Measurements from ENCODE around the gene DLEC1.
"Not testable (repeated sequence)": the region's sequence is repeated elsewhere in the genome, so short reads cannot be mapped to it uniquely, and the experiment has no call there.

The DLEC1 gene

DNA sequence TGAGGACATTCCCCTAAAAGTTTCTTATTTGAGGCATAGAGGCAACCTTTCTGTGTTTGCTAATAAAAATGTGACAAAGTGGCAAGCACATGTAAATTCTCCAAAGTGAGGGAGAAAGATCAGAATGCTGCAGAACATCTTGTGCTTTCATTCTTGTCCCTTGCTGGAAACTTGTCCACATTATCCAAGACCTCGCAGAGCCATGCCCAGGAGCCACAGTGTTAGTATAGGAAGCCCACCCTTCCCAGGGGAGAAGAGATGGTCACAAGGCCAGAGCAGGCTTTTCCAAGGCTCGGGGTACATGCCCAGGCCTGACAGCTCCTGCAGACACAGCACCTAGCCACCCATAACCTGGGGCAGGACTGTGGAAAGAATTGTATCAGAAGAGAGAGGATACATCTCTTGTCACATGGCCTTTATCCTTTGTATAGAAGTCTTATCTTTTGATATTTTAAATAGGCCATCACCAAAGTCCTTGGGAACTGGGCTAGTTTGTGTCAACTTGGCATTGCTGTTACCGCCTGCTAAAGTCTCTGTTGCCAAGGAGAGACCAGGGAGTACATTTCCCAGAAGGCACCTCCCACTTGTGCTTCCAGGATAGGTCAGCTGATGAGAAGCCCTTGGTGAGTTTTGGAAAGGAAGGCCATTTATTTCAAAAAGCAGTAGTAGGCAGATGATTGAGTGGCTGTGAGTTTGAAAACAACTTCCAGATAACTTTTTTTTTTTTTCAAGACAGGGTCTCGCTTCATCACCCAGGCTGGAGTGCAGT, 10.5 kb downstream of the DLEC1 start:
- no peaks in the 10 kb centered on the region for H3K9me3 ChIP-seq
- no peaks in the 10 kb centered on the region for H3K36me3 ChIP-seq
- TF ChIP-seq, protein P1, sequence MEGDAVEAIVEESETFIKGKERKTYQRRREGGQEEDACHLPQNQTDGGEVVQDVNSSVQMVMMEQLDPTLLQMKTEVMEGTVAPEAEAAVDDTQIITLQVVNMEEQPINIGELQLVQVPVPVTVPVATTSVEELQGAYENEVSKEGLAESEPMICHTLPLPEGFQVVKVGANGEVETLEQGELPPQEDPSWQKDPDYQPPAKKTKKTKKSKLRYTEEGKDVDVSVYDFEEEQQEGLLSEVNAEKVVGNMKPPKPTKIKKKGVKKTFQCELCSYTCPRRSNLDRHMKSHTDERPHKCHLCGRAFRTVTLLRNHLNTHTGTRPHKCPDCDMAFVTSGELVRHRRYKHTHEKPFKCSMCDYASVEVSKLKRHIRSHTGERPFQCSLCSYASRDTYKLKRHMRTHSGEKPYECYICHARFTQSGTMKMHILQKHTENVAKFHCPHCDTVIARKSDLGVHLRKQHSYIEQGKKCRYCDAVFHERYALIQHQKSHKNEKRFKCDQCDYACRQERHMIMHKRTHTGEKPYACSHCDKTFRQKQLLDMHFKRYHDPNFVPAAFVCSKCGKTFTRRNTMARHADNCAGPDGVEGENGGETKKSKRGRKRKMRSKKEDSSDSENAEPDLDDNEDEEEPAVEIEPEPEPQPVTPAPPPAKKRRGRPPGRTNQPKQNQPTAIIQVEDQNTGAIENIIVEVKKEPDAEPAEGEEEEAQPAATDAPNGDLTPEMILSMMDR (IDR thresholded peaks at IDR 0.05; ENCODE audit: low read depth, low read length): no peak
- H3K4me3 ChIP-seq (ENCODE audit: low read depth, low read length): no peak overlapping the region
- no peak for DNase-seq
- H3K27me3 ChIP-seq: no peaks in the 10 kb centered on the region
- H3K4me1 ChIP-seq: no peaks in the 10 kb centered on the region

DNA sequence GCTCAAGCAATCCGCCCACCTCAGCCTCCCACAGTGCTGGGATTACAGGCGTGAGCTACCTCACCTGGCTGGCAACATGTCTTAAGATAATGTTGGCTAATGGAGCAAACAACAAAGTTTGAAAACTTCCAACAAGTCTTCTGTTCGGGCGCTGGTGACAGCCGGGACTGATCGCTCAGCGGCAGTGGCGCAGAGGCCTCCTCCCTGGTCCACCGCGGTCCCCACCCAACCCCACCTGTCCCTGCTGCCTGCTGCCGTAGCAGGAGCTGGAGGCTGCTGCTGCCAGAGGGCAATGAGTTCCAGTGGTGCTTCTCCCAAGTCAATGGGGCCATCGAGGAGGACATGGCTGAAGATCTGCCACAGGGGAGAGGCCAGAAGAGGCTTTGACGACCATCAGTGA, 12.1 kb downstream of the DLEC1 start:
- H3K4me1 ChIP-seq: no peaks in the 10 kb centered on the region
- TF ChIP-seq, protein P1 (IDR thresholded peaks at IDR 0.05; ENCODE audit: low read depth, low read length): no peak
- no peaks in the 10 kb centered on the region for H3K27me3 ChIP-seq
- DNase-seq: no peak
- no peaks in the 10 kb centered on the region for H3K9me3 ChIP-seq
- no peaks in the 10 kb centered on the region for H3K36me3 ChIP-seq
- no peak overlapping the region for H3K4me3 ChIP-seq (ENCODE audit: low read depth, low read length)

DNA sequence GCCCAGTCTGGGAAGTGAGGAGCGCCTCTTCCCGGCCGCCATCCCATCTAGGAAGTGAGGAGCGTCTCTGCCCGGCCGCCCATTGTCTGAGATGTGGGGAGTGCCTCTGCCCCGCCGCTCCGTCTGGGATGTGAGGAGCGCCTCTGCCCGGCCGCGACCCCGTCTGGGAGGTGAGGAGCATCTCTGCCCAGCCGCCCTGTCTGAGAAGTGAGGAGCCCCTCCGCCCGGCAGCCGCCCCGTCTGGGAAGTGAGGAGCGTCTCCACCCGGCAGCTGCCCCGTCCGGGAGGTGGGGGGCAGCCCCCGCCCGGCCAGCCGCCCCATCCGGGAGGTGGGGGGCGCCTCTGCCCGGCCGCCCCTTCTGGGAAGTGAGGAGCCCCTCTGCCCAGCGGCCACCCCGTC, 14.3 kb downstream of the DLEC1 start:
- H3K9me3 ChIP-seq; DNase-seq; H3K27me3 ChIP-seq; H3K36me3 ChIP-seq; H3K4me3 ChIP-seq (ENCODE audit: low read depth, low read length); H3K4me1 ChIP-seq: not testable (repeated sequence)

DNA sequence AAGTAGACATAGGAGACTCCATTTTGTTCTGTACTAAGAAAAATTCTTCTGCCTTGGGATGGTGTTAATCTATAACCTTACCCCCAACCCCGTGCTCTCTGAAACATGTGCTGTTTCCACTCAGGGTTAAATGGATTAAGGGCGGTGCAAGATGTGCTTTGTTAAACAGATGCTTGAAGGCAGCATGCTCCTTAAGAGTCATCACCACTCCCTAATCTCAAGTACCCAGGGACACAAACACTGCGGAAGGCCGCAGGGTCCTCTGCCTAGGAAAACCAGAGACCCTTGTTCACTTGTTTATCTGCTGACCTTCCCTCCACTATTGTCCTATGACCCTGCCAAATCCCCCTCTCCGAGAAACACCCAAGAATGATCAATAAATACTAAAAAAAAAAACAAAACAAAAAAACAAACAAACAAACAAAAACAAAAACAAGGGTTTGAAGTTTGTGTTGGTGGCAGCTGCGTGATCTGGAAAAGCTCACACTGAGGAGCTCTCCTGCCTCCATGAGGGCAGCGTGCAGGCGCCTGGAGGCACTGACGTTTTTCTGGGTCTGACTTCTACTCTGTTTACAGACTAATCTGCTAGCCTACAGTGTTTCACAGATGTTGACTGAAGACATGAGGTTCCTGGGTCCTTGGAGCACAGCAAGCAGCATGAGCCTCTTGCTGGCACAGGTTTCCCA, 14.9 kb downstream of the DLEC1 start:
- not testable (repeated sequence) for H3K9me3 ChIP-seq; DNase-seq; H3K4me1 ChIP-seq; H3K4me3 ChIP-seq (ENCODE audit: low read depth, low read length); H3K27me3 ChIP-seq; H3K36me3 ChIP-seq

DNA sequence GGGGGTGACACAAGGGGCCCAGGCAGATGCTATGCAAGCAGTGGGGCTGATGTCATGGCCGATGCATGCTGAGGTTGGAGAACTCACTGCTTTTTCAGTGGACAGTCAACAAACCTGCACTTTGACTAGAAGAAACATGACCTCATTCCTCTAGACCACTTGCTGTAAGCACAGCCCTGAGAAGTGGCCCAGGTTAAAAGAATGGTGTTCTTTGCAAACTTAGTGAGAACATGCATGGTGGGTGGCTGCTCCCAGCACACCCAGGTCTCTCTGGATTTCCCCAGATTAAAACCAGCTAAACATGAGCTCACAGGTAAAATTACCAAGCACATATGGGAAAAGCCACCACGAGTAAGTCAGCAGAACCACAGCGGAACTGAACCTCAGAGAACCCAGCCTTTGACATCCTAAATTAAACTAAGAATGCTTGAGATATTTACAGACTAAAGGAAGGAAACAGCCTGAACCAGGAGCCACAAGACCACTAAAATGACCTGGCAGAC, 15.5 kb downstream of the DLEC1 start:
- Histone ChIP-seq H3K9me3 (no peaks in the 10 kb centered on the region), H3K4me3 (ENCODE audit: low read depth, low read length) (no peak overlapping the region), H3K4me1 (no peaks in the 10 kb centered on the region), H3K36me3 (no peaks in the 10 kb centered on the region), H3K27me3 (no peaks in the 10 kb centered on the region)
- DNase-seq: no peak
- TF ChIP-seq, protein P1 (IDR thresholded peaks at IDR 0.05; ENCODE audit: low read depth, low read length): no peak

DNA sequence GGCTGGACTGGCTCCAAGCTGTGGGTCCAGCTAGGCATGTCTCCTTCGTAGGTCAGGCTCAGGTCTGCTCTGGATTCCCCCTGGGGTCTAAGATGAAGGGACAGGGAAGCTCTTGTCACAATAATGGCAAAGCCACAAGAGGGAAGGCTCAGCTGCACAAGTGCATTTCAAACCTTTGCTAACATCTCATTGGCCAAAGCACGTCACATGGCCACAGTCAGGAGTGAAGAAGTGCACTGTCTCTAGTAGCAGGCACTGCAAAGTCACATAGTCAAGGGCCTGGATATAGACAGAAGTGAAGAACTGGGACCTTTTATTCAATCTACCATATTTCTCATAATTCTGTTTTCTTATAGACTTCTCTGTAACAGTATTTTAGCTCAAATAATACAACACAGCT, 20.1 kb downstream of the DLEC1 start:
- TF ChIP-seq, protein P1 (IDR thresholded peaks at IDR 0.05; ENCODE audit: low read depth, low read length): no peak
- no peak overlapping the region for H3K4me3 ChIP-seq (ENCODE audit: low read depth, low read length)
- H3K4me1 ChIP-seq: no peaks in the 10 kb centered on the region
- DNase-seq: no peak
- H3K27me3 ChIP-seq: no peaks in the 10 kb centered on the region
- no peaks in the 10 kb centered on the region for H3K36me3 ChIP-seq
- no peaks in the 10 kb centered on the region for H3K9me3 ChIP-seq

DNA sequence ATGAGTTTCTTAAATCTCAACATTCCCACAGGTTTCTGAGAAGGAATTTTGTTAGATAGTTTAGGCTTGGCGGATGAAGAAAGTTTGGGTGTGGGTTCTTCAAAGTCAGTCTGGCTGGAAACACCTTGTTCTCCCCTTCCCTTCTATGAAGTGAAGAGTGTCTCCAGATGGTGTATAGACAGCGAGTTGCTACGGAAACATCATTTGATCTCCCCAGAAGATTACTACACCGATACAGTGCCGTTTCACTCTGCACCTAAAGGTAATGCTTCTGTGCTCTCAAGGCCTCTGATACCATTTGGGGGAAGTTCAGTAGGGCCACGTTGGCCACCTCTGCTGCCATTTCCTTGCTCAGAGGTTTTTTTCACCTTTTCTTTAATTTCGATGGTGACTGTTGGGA, 20.6 kb downstream of the DLEC1 start:
- DNase-seq: no peak

More for the DNA sequence above, 20.6 kb downstream of the DLEC1 start:
- Histone ChIP-seq H3K4me1 (no peaks in the 10 kb centered on the region), H3K4me3 (ENCODE audit: low read depth, low read length) (no peak overlapping the region), H3K9me3 (no peaks in the 10 kb centered on the region), H3K27me3 (no peaks in the 10 kb centered on the region), H3K36me3 (no peaks in the 10 kb centered on the region)
- TF ChIP-seq, protein P1 (IDR thresholded peaks at IDR 0.05; ENCODE audit: low read depth, low read length): no peak
